Neural progenitor cell (in vitro differentiated cells): Measurements from ENCODE around the gene ARPP21. TPM values are rescaled to one million over a fixed set of nuclear protein-coding genes. Genes with fewer than 3 reads are reported as not detected.

Experiments used
- DNase-seq: peaks from one replicate; pipeline ENCODE4 v3.0.0-alpha.2; 2016; ENCODE audit warnings: low spot score
- H2AFZ ChIP-seq: fragments of 200-600 bp; sonication (generic); replicated peaks from 2 replicates; pipeline ENCODE4 v1.6.1; 2016; ENCODE audit warnings: antibody characterized with exemption
- H3F3A ChIP-seq: fragments of 200-600 bp; sonication (generic); 2 replicates; pipeline ENCODE4 v1.6.1; 2016; ENCODE audit warnings: antibody characterized with exemption, low read depth
- H3K27ac ChIP-seq: fragments of 200-600 bp; sonication (generic); 2 replicates; pipeline ENCODE4 v1.5.1; 2016; ENCODE audit warnings: mild to moderate bottlenecking
- H3K27me3 ChIP-seq: fragments of 200-600 bp; sonication (generic); 2 replicates; pipeline ENCODE4 v1.6.1; 2016; ENCODE audit warnings: mild to moderate bottlenecking, moderate library complexity
- H3K36me3 ChIP-seq: fragments of 200-600 bp; sonication (generic); 2 replicates; pipeline ENCODE4 v1.5.1; 2016
- H3K4me1 ChIP-seq: fragments of 200-600 bp; sonication (generic); 2 replicates; pipeline ENCODE4 v1.6.1; 2016; ENCODE audit warnings: mixed run types
- H3K4me2 ChIP-seq: fragments of 200-600 bp; sonication (generic); 2 replicates; pipeline ENCODE4 v1.6.1; 2016
- H3K4me3 ChIP-seq: fragments of 200-600 bp; sonication (generic); 2 replicates; pipeline ENCODE4 v1.5.1; 2016
- H3K79me2 ChIP-seq: fragments of 200-600 bp; sonication (generic); 2 replicates; pipeline ENCODE4 v1.6.1; 2016; ENCODE audit warnings: low read depth
- H3K9ac ChIP-seq: fragments of 200-600 bp; sonication (generic); 2 replicates; pipeline ENCODE4 v1.6.1; 2016
- H3K9me3 ChIP-seq: fragments of 200-600 bp; sonication (generic); 2 replicates; pipeline ENCODE4 v1.5.1; 2016; ENCODE audit warnings: low read depth
- H4K20me1 ChIP-seq: fragments of 200-600 bp; sonication (generic); 2 replicates; pipeline ENCODE4 v1.6.1; 2016; ENCODE audit warnings: low read depth
- H3K27ac Mint-ChIP-seq: 3 replicates; pipeline ENCODE4 v1.8.0; 2021; ENCODE audit warnings: mixed read lengths
- H3K27me3 Mint-ChIP-seq: 2 replicates; pipeline ENCODE4 v1.8.0; 2022; ENCODE audit warnings: low read depth, mild to moderate bottlenecking, inconsistent platforms, moderate library complexity, mixed read lengths; ENCODE audit not compliant: insufficient read depth
- H3K36me3 Mint-ChIP-seq: 3 replicates; pipeline ENCODE4 v1.8.0; 2021; ENCODE audit warnings: mixed read lengths
- H3K4me1 Mint-ChIP-seq: 3 replicates; pipeline ENCODE4 v1.8.0; 2021; ENCODE audit warnings: mixed read lengths
- H3K4me3 Mint-ChIP-seq: 3 replicates; pipeline ENCODE4 v1.8.0; 2021; ENCODE audit warnings: mild to moderate bottlenecking, moderate library complexity, mixed read lengths
- H3K9me3 Mint-ChIP-seq: 3 replicates; pipeline ENCODE4 v1.8.0; 2020; ENCODE audit warnings: mixed read lengths
- CTCF ChIP-seq: fragments of 200-600 bp; sonication (generic); IDR thresholded peaks from 2 replicates; pipeline ENCODE4 v1.5.1; 2017; ENCODE audit warnings: antibody characterized with exemption, mild to moderate bottlenecking
- EZH2 ChIP-seq: fragments of 200-600 bp; sonication (generic); IDR thresholded peaks from 2 replicates; pipeline ENCODE4 v1.6.1; 2017; ENCODE audit warnings: antibody characterized with exemption, mild to moderate bottlenecking, moderate library complexity
- EZH2phosphoT487 ChIP-seq: fragments of 200-600 bp; sonication (generic); IDR thresholded peaks from 2 replicates; pipeline ENCODE4 v1.6.1; 2017; ENCODE audit warnings: antibody characterized with exemption
- total RNA-seq: library from RNA; depleted of rRNA; stranded (reverse); fragments of >200 nt; gene quantifications from 2 replicates; pipeline ENCODE4 v1.2.3, GENCODE V29; 2015; ENCODE audit warnings: low replicate concordance

ARPP21 gene
- total RNA-seq, 1 donor from 2014 or later, result not detected

- Histone ChIP-seq H3K4me1 (peaks cover 15% of the 10 kb centered on the region), H3K36me3 (no peaks in the 10 kb centered on the region), H3F3A (no peaks in the 10 kb centered on the region), H4K20me1 (no peaks in the 10 kb centered on the region), H3K27me3 (no peaks in the 10 kb centered on the region), H3K79me2 (no peaks in the 10 kb centered on the region), H3K4me3 (no peak overlapping the region), H2AFZ (peak overlapping the region; percentile 18), H3K27ac (no peak overlapping the region), H3K4me2 (no peak overlapping the region), H3K9me3 (no peaks in the 10 kb centered on the region), H3K9ac (no peak overlapping the region)
- peak overlapping the region; percentile 85 for H3K27ac Mint-ChIP-seq
- no peaks in the 10 kb centered on the region for H3K36me3 Mint-ChIP-seq
- peaks cover 41% of the 10 kb centered on the region for H3K4me1 Mint-ChIP-seq
- TF ChIP-seq EZH2 (no peak), EZH2phosphoT487 (no peak), CTCF (no peak)
- H3K9me3 Mint-ChIP-seq, result no peaks in the 10 kb centered on the region
- DNase-seq, result no peak
- no peaks in the 10 kb centered on the region for H3K27me3 Mint-ChIP-seq
- H3K4me3 Mint-ChIP-seq, result no peak overlapping the region
These were observed 120.8 kb downstream of the ARPP21 start for GRCh38 chr3:35760146-35760545.

GRCh38 chr3:35761311-35761710, 122.0 kb downstream of the ARPP21 start:
- Mint-ChIP-seq H3K27ac (no peak overlapping the region), H3K4me1 (peaks cover 35% of the 10 kb centered on the region), H3K36me3 (no peaks in the 10 kb centered on the region), H3K27me3 (no peaks in the 10 kb centered on the region), H3K9me3 (no peaks in the 10 kb centered on the region), H3K4me3 (no peak overlapping the region)
- Histone ChIP-seq H3K27me3 (no peaks in the 10 kb centered on the region), H3F3A (no peaks in the 10 kb centered on the region), H3K9me3 (no peaks in the 10 kb centered on the region), H3K27ac (no peak overlapping the region), H3K4me1 (peaks cover 8% of the 10 kb centered on the region), H3K4me3 (no peak overlapping the region), H3K4me2 (no peak overlapping the region), H3K79me2 (no peaks in the 10 kb centered on the region), H2AFZ (no peak overlapping the region), H3K9ac (no peak overlapping the region), H4K20me1 (no peaks in the 10 kb centered on the region), H3K36me3 (no peaks in the 10 kb centered on the region)
- TF ChIP-seq CTCF (no peak), EZH2phosphoT487 (no peak), EZH2 (no peak)
- no peak for DNase-seq

GRCh38 chr3:35772381-35773015, 133.2 kb downstream of the ARPP21 start:
- H3K27me3 ChIP-seq, result no peaks in the 10 kb centered on the region
- H2AFZ ChIP-seq, result no peak overlapping the region
- Mint-ChIP-seq H3K27ac (no peak overlapping the region), H3K36me3 (no peaks in the 10 kb centered on the region), H3K9me3 (no peaks in the 10 kb centered on the region), H3K4me3 (no peak overlapping the region), H3K27me3 (no peaks in the 10 kb centered on the region), H3K4me1 (peaks cover 4% of the 10 kb centered on the region)
- no peaks in the 10 kb centered on the region for H3K79me2 ChIP-seq
- H3K4me3 ChIP-seq, result no peak overlapping the region
- no peak overlapping the region for H3K9ac ChIP-seq
- H3F3A ChIP-seq, result no peaks in the 10 kb centered on the region
- H3K36me3 ChIP-seq, result no peaks in the 10 kb centered on the region
- DNase-seq, result no peak
- TF ChIP-seq CTCF (no peak), EZH2 (no peak), EZH2phosphoT487 (no peak)
- H3K27ac ChIP-seq, result no peak overlapping the region
- no peaks in the 10 kb centered on the region for H4K20me1 ChIP-seq
- no peaks in the 10 kb centered on the region for H3K4me1 ChIP-seq
- H3K9me3 ChIP-seq, result no peaks in the 10 kb centered on the region
- H3K4me2 ChIP-seq, result no peak overlapping the region
